Renal pelvis (tissue), 4 donors: ENCODE measurements around the gene TMEM234. TPM values are rescaled to one million over a fixed set of nuclear protein-coding genes. Genes with fewer than 3 reads are reported as not detected.

ENCODE experiments used
- DNase-seq: peaks from one replicate; pipeline ENCODE4 v3.0.0-alpha.2; 2013
- polyA plus RNA-seq, 3 donors: library from polyadenylated mRNA; unstranded; fragments of 120-200 nt; gene quantifications; one replicate each; pipeline ENCODE4 v1.2.1, GENCODE V29; 2013; ENCODE audit not compliant: insufficient read length in 3 of 3

The TMEM234 gene
- polyA plus RNA-seq, 3 donors = 24.6 to 31.9 (median 28.2) TPM

GRCh38 chr1:32241001-32241763 lies 19.0 kb upstream of the TMEM234 start:
- DNase-seq = no peak

- DNase-seq = peak; percentile 83
Observed at GRCh38 chr1:32240140-32240951, 18.2 kb upstream of the TMEM234 start.

- DNase-seq = no peak
Observed at GRCh38 chr1:32239790-32240139, 17.6 kb upstream of the TMEM234 start.

- DNase-seq = no peak
Observed at GRCh38 chr1:32239337-32239736, 17.2 kb upstream of the TMEM234 start.

- DNase-seq = no peak
Observed at GRCh38 chr1:32234792-32235191, 12.6 kb upstream of the TMEM234 start.

GRCh38 chr1:32232558-32233304 lies 10.6 kb upstream of the TMEM234 start:
- DNase-seq = no peak

- DNase-seq = no peak
Observed at GRCh38 chr1:32231843-32232432, 9.8 kb upstream of the TMEM234 start.

- no peak for DNase-seq
Observed at GRCh38 chr1:32228771-32229170, 6.6 kb upstream of the TMEM234 start.

GRCh38 chr1:32224285-32224684 lies 2.1 kb upstream of the TMEM234 start:
- DNase-seq = no peak

- no peak for DNase-seq
Observed at GRCh38 chr1:32223683-32224082, 1.5 kb upstream of the TMEM234 start.

GRCh38 chr1:32221581-32221979 lies 573 bp downstream of the TMEM234 start:
- DNase-seq = no peak

- peak; percentile 48 for DNase-seq
Observed at GRCh38 chr1:32220746-32221580, 1.2 kb downstream of the TMEM234 start.

GRCh38 chr1:32219022-32219421 lies 3.1 kb downstream of the TMEM234 start:
- no peak for DNase-seq

- no peak for DNase-seq
Observed at GRCh38 chr1:32216566-32216965, 5.6 kb downstream of the TMEM234 start.

GRCh38 chr1:32215629-32216480 lies 6.3 kb downstream of the TMEM234 start:
- DNase-seq = peak; percentile 42

GRCh38 chr1:32208891-32209328 lies 13.2 kb downstream of the TMEM234 start, which contains the start of gene DCDC2B:
DCDC2B (plus strand) TSS chr1:32209089; CDS start chr1:32209094, 5 bp downstream.
- DNase-seq = peak; percentile 44

- no peak for DNase-seq
Observed at GRCh38 chr1:32208469-32208868, 13.7 kb downstream of the TMEM234 start.

GRCh38 chr1:32205401-32206370 lies 16.5 kb downstream of the TMEM234 start, which contains the start of gene IQCC:
IQCC (plus strand) TSS chr1:32205671; CDS start chr1:32205682, 11 bp downstream.
- peak; percentile 92 for DNase-seq

- DNase-seq = no peak
Observed at GRCh38 chr1:32204943-32205361, 17.2 kb downstream of the TMEM234 start.
